GM23248 (cell line): ENCODE results near the gene HBZ. TPM values are rescaled to one million over a fixed set of nuclear protein-coding genes. Genes with fewer than 3 reads are reported as not detected.
"Not testable (repeated sequence)": the region's sequence is repeated elsewhere in the genome, so short reads cannot be mapped to it uniquely, and the experiment has no call there.

Source experiments
- DNase-seq: peaks from one replicate; pipeline ENCODE4 v3.0.0-alpha.2; 2015
- H2AFZ ChIP-seq: fragments of 200-600 bp; sonication (generic); 2 replicates; pipeline ENCODE4 v1.6.1; 2016; ENCODE audit warnings: antibody characterized with exemption
- H3F3A ChIP-seq: fragments of 200-600 bp; sonication (generic); 2 replicates; pipeline ENCODE4 v1.6.1; 2016; ENCODE audit warnings: mild to moderate bottlenecking, antibody characterized with exemption, mixed run types; ENCODE audit not compliant: insufficient read depth
- H3K27ac ChIP-seq: fragments of 200-600 bp; sonication (generic); 2 replicates; pipeline ENCODE4 v1.5.1; 2016; ENCODE audit warnings: mild to moderate bottlenecking
- H3K27me3 ChIP-seq: fragments of 200-600 bp; sonication (generic); replicated peaks from 2 replicates; pipeline ENCODE4 v1.6.1; 2016; ENCODE audit warnings: mild to moderate bottlenecking; ENCODE audit not compliant: insufficient read depth
- H3K36me3 ChIP-seq: fragments of 200-600 bp; sonication (generic); 2 replicates; pipeline ENCODE4 v1.6.1; 2016; ENCODE audit warnings: low read depth, mild to moderate bottlenecking
- H3K4me1 ChIP-seq: fragments of 200-600 bp; sonication (generic); 2 replicates; pipeline ENCODE4 v1.6.1; 2016; ENCODE audit warnings: mild to moderate bottlenecking; ENCODE audit not compliant: insufficient read depth
- H3K4me2 ChIP-seq: fragments of 200-600 bp; sonication (generic); one replicate; pipeline ENCODE4 v1.6.1; 2016; ENCODE audit warnings: mild to moderate bottlenecking; ENCODE audit not compliant: unreplicated experiment
- H3K4me3 ChIP-seq: fragments of 200-600 bp; sonication (generic); 2 replicates; pipeline ENCODE4 v1.5.1; 2016; ENCODE audit warnings: mild to moderate bottlenecking
- H3K79me2 ChIP-seq: fragments of 200-600 bp; sonication (generic); 2 replicates; pipeline ENCODE4 v1.6.1; 2016; ENCODE audit warnings: mild to moderate bottlenecking; ENCODE audit not compliant: insufficient read depth
- H3K9ac ChIP-seq: fragments of 200-600 bp; sonication (generic); 2 replicates; pipeline ENCODE4 v1.6.1; 2016; ENCODE audit warnings: mild to moderate bottlenecking
- H3K9me2 ChIP-seq: fragments of 200-600 bp; sonication (generic); 2 replicates; pipeline ENCODE4 v1.6.1; 2016; ENCODE audit warnings: mixed run types, mild to moderate bottlenecking, moderate library complexity; ENCODE audit not compliant: insufficient read depth
- H3K9me3 ChIP-seq: fragments of 200-600 bp; sonication (generic); one replicate; pipeline ENCODE4 v1.6.1; 2017; ENCODE audit warnings: low read depth
- H4K20me1 ChIP-seq: fragments of 200-600 bp; sonication (generic); 2 replicates; pipeline ENCODE4 v1.6.0; 2016; ENCODE audit not compliant: insufficient read depth
- EZH2 ChIP-seq: fragments of 200-600 bp; sonication (generic); IDR thresholded peaks from 2 replicates; pipeline ENCODE4 v1.6.1; 2018; ENCODE audit warnings: antibody characterized with exemption, mild to moderate bottlenecking; ENCODE audit not compliant: insufficient read depth, poor library complexity, severe bottlenecking
- EZH2phosphoT487 ChIP-seq: fragments of 200-600 bp; sonication (generic); IDR thresholded peaks from 2 replicates; pipeline ENCODE4 v1.6.1; 2018; ENCODE audit warnings: antibody characterized with exemption, moderate library complexity, mild to moderate bottlenecking, low read depth; ENCODE audit not compliant: insufficient read depth
- WGBS, 2 experiments: methylation state at CpG; one replicate each; pipeline ENCODE4 v1.1.6; 2015 to 2017; ENCODE audit warnings: low lambda C conversion rate in 2 of 2, low coverage in 1 of 2; ENCODE audit errors: missing lambda C conversion rate in 2 of 2; 5-methylcytosine and 5-hydroxymethylcytosine counted together
- in situ Hi-C: fragments of 300-500 bp; cut with MboI; formaldehyde crosslinking; loops from 2 replicates; pipeline ENCODE4 v1.15.0; 2020
- polyA plus RNA-seq: library from polyadenylated mRNA; unstranded; fragments of >200 nt; fragmentation: Nextera tagmentation; extraction: Ambion mirVana; gene quantifications from 2 replicates; pipeline ENCODE4 v1.2.1, GENCODE V29; 2016
- total RNA-seq: library from RNA; depleted of rRNA; stranded (reverse); fragments of >200 nt; shearing (Covaris generic); gene quantifications from 2 replicates; pipeline ENCODE4 v1.2.3, GENCODE V29; 2014

HBZ gene
- total and polyA plus RNA-seq, 2 experiments from 2014 or later = not detected

DNA sequence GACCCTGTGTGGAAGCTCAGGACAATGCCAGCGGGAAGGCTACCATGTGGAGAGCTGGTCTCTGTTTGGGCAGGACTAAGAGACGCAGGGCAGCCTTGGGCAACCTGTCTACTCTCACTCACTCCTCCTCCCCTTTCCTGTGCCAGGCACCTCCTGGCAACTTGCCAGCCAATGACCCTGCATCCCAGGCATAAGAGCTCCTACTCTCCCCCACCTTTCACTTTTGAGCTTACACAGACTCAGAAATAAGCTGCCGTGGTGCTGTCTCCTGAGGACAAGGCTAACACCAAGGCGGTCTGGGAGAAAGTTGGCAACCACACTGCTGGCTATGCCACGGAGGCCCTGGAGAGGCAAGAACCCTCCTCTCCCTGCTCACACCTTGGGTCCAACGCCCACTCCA is 16.0 kb downstream of the HBZ start:
- H3K4me2 ChIP-seq = no peak overlapping the region
- in situ Hi-C loops = no loop called here
- no peaks in the 10 kb centered on the region for H3K36me3 ChIP-seq
- H3K27ac ChIP-seq = no peak overlapping the region
- TF ChIP-seq EZH2 (no peak), EZH2phosphoT487 (no peak)
- no peaks in the 10 kb centered on the region for H4K20me1 ChIP-seq
- 46 to 51% methylated on average over 6 of the region's 6 CpGs for WGBS, 2 experiments
- no peak overlapping the region for H3K4me3 ChIP-seq
- no peaks in the 10 kb centered on the region for H3F3A ChIP-seq
- no peaks in the 10 kb centered on the region for H3K9me2 ChIP-seq
- no peak for DNase-seq
- no peaks in the 10 kb centered on the region for H3K4me1 ChIP-seq
- no peak overlapping the region for H3K9ac ChIP-seq
- H2AFZ ChIP-seq = no peak overlapping the region
- peaks cover 43% of the 10 kb centered on the region for H3K27me3 ChIP-seq
- H3K9me3 ChIP-seq = no peaks in the 10 kb centered on the region
- no peaks in the 10 kb centered on the region for H3K79me2 ChIP-seq

DNA sequence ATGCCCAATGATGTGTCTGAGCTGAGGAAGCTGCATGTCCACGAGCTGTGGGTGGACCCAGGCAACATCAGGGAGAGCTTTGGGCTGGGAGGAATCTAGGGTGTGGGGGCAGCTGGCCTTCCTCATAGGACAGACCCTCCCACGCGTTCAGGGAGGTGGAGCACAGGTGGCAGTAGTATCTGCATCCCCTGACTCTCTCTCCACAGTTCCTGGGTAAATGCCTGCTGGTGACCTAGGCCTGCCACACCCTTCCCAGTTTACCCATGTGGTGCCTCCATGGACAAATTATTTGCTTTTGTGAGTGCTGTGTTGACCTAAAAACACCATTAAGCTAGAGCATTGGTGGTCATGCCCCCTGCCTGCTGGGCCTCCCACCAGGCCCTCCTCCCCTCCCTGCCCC is 16.6 kb downstream of the HBZ start:
- no peak for DNase-seq
- H3K36me3 ChIP-seq = no peaks in the 10 kb centered on the region
- no peak overlapping the region for H2AFZ ChIP-seq
- no peaks in the 10 kb centered on the region for H3K9me2 ChIP-seq
- H3K4me2 ChIP-seq = no peak overlapping the region
- H3K9me3 ChIP-seq = no peaks in the 10 kb centered on the region
- in situ Hi-C loops = no loop called here
- no peaks in the 10 kb centered on the region for H3K79me2 ChIP-seq
- no peaks in the 10 kb centered on the region for H3F3A ChIP-seq
- 23 to 34% methylated on average over 3 of the region's 3 CpGs for WGBS, 2 experiments
- no peak overlapping the region for H3K9ac ChIP-seq
- no peaks in the 10 kb centered on the region for H4K20me1 ChIP-seq
- TF ChIP-seq EZH2 (no peak), EZH2phosphoT487 (no peak)
- H3K27me3 ChIP-seq = peaks cover 43% of the 10 kb centered on the region
- H3K4me3 ChIP-seq = no peak overlapping the region
- no peaks in the 10 kb centered on the region for H3K4me1 ChIP-seq
- no peak overlapping the region for H3K27ac ChIP-seq

DNA sequence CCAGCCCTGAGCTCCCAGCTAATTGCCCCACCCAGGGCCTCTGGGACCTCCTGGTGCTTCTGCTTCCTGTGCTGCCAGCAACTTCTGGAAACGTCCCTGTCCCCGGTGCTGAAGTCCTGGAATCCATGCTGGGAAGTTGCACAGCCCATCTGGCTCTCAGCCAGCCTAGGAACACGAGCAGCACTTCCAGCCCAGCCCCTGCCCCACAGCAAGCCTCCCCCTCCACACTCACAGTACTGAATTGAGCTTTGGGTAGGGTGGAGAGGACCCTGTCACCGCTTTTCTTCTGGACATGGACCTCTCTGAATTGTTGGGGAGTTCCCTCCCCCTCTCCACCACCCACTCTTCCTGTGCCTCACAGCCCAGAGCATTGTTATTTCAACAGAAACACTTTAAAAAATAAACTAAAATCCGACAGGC is 17.7 kb downstream of the HBZ start:
- H4K20me1 ChIP-seq, in situ Hi-C loops, H3K4me1 ChIP-seq, H3K4me2 ChIP-seq, H3K27ac ChIP-seq, H3K9me2 ChIP-seq, H3K36me3 ChIP-seq, H2AFZ ChIP-seq, H3K9me3 ChIP-seq, H3F3A ChIP-seq, H3K79me2 ChIP-seq, H3K9ac ChIP-seq, H3K4me3 ChIP-seq: not testable (repeated sequence)
- WGBS, 2 experiments = 1 to 6% methylated on average over 4 to 5 of the region's 5 CpGs
- peak; percentile 39 for DNase-seq
- H3K27me3 ChIP-seq = peaks cover 50% of the 10 kb centered on the region

DNA sequence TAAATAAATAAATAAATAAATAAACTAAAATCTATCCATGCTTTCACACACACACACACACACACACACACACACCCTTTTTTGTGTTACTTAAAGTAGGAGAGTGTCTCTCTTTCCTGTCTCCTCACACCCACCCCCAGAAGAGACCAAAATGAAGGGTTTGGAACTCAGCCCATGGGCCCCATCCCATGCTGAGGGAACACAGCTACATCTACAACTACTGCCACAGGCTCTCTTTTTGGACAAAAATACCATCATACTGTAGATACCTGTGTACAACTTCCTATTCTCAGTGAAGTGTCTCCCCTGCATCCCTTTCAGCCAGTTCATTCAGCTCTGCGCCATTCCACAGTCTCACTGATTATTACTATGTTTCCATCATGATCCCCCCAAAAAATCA is 18.3 kb downstream of the HBZ start:
- Histone ChIP-seq H3K4me2 (no peak overlapping the region), H3K9me2 (no peaks in the 10 kb centered on the region), H3F3A (no peaks in the 10 kb centered on the region), H2AFZ (no peak overlapping the region), H4K20me1 (no peaks in the 10 kb centered on the region), H3K36me3 (no peaks in the 10 kb centered on the region), H3K4me3 (no peak overlapping the region), H3K9ac (no peak overlapping the region), H3K9me3 (no peaks in the 10 kb centered on the region), H3K4me1 (no peaks in the 10 kb centered on the region), H3K27me3 (peaks cover 49% of the 10 kb centered on the region), H3K27ac (no peak overlapping the region), H3K79me2 (no peaks in the 10 kb centered on the region)
- TF ChIP-seq EZH2phosphoT487 (no peak), EZH2 (no peak)
- in situ Hi-C loops = no loop called here
- WGBS, 2 experiments = 26 to 49% methylated on average over 1 of the region's 1 CpG
- DNase-seq = no peak

GRCh38 chr16:172374-172941 is 20.0 kb downstream of the HBZ start, which contains the start of gene HBA2:
HBA2 (plus strand) TSS chr16:172876; CDS start chr16:172913, 37 bp downstream.
- H4K20me1 ChIP-seq, H3F3A ChIP-seq, H3K4me3 ChIP-seq, DNase-seq, H3K9me3 ChIP-seq, H3K9ac ChIP-seq, H2AFZ ChIP-seq, H3K4me2 ChIP-seq, H3K9me2 ChIP-seq, H3K4me1 ChIP-seq, H3K36me3 ChIP-seq, H3K79me2 ChIP-seq, H3K27ac ChIP-seq, in situ Hi-C loops: not testable (repeated sequence)
- peaks cover 36% of the 10 kb centered on the region for H3K27me3 ChIP-seq
- WGBS, 2 experiments = no CpG with 5 or more reads among the region's 74 CpGs

GRCh38 chr16:173211-173854 is 20.9 kb downstream of the HBZ start:
- H3K9ac ChIP-seq, H3K9me2 ChIP-seq, H3K4me1 ChIP-seq, in situ Hi-C loops, H3K4me2 ChIP-seq, H3K27ac ChIP-seq, DNase-seq, H3F3A ChIP-seq, H3K79me2 ChIP-seq, H3K9me3 ChIP-seq, H4K20me1 ChIP-seq, H3K36me3 ChIP-seq, H3K4me3 ChIP-seq, H2AFZ ChIP-seq: not testable (repeated sequence)
- 5 to 8% methylated on average over 20 to 22 of the region's 44 CpGs for WGBS, 2 experiments
- peaks cover 36% of the 10 kb centered on the region for H3K27me3 ChIP-seq

DNA sequence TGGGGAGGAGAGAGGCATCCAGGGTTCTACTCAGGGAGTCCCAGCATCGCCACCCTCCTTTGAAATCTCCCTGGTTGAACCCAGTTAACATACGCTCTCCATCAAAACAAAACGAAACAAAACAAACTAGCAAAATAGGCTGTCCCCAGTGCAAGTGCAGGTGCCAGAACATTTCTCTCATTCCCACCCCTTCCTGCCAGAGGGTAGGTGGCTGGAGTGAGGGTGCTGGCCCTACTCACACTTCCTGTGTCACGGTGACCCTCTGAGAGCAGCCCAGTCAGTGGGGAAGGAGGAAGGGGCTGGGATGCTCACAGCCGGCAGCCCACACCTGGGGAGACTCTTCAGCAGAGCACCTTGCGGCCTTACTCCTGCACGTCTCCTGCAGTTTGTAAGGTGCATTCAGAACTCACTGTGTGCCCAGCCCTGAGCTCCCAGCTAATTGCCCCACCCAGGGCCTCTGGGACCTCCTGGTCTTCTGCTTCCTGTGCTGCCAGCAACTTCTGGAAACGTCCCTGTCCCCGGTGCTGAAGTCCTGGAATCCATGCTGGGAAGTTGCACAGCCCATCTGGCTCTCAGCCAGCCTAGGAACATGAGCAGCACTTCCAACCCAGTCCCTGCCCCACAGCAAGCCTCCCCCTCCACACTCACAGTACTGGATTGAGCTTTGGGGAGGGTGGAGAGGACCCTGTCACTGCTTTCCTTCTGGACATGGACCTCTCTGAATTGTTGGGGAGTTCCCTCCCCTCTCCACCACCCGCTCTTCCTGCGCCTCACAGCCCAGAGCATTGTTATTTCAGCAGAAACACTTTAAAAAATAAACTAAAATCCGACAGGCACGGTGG is 21.7 kb downstream of the HBZ start:
- H3K79me2 ChIP-seq, H3K4me1 ChIP-seq, H3K9me2 ChIP-seq, H3K9me3 ChIP-seq, H3K4me2 ChIP-seq, H4K20me1 ChIP-seq, H3K36me3 ChIP-seq, H3F3A ChIP-seq, H3K27ac ChIP-seq, H3K9ac ChIP-seq, H3K4me3 ChIP-seq, H2AFZ ChIP-seq, in situ Hi-C loops: not testable (repeated sequence)
- DNase-seq = peak; percentile 42
- 11 to 18% methylated on average over 6 to 9 of the region's 13 CpGs for WGBS, 2 experiments
- H3K27me3 ChIP-seq = peaks cover 40% of the 10 kb centered on the region
